ENCODE results near the gene SLC43A1. TPM values are rescaled to one million over a fixed set of nuclear protein-coding genes. Genes with fewer than 3 reads are reported as not detected.

The SLC43A1 gene
- total RNA-seq, 1 experiment from 2014 or later: 10.1 TPM

DNA sequence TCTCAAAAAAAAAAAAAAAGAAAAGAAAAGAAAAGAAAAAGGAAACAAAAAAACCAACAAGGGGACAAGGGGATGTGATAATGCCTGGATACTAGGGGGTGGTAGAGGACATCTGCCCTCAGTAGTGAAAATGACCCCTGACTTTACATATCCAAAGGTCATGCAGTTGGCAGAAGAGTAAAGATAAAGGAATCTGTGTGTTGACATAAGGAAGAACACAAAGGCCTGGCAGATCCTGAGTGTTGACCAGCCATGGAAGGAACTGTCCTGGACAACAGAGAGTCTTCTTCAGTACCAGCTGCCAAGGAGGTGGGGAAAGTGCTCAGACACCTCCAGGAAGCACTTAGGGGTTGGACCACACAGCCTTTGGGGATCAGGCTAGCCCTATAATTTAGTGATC is 12.6 kb downstream of the SLC43A1 start:
- in situ Hi-C loops (cut with HindIII; ENCODE audit: low pct_unique_long_range_greater_than_20kb, low sequenced_read_pairs): no loop called here
- DNase-seq (ENCODE audit: low read depth, low spot score): no peak

DNA sequence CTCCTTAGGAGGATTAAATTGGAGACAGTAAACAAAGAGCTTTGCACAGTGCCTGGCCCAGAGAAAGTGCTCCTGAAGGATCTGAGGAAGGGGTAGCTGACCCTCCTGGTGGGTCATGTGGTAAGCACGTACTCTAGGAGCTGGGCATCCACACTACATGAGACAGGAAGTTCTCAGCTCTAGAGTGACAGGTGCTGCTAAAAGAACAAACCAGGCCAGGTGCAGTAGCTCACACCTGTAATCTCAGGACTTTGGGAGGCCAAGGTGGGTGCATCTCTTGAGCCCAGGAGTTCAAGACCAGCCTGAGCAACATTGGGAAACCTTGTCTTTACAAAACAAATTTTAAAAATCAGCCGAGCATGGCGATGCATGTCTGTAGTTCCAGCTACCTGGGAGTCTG is 13.1 kb downstream of the SLC43A1 start:
- DNase-seq (ENCODE audit: low read depth, low spot score): no peak
- in situ Hi-C loops (cut with HindIII; ENCODE audit: low pct_unique_long_range_greater_than_20kb, low sequenced_read_pairs): no loop called here

DNA sequence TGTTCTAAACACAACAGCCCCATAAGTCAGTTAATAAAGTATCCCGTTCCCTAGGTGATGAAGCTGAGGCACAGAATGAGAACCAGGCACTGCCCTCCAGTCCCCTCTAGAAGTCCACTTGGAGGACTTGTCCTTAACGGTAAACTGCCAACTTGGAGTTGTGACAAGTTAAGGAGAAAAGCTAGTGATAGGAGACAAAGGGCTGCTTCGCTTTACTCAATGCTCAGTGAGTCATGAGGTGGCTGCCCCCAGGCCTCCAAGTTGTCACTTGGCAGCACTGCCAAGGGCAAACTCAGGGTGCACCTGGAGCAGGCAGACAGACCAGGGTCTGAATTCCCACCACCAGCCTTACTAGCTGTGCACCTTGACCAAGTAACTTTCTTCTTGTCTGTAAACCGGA is 13.5 kb downstream of the SLC43A1 start:
- DNase-seq (ENCODE audit: low read depth, low spot score): no peak

DNA sequence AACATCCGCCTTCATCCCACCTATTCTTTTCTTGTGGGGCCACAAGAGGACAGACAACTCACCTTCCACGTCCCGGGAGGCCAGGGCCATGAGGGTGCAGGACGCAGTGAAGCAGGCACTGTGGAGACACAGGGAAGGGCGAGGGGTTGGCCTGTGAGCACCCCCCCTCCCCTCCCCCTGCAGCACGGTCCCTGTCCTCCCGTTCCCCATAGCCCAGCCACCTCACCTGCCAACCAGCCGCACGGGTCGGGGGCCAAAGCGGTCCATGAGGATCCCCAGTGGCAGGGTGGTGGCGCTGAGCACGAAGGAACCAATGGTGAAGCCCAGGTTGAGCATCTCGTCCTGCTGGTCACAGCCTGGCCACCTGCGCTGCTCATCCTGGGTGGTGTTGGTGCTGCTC is 14.6 kb downstream of the SLC43A1 start:
- no peak for DNase-seq (ENCODE audit: low read depth, low spot score)
- in situ Hi-C loops (cut with HindIII; ENCODE audit: low pct_unique_long_range_greater_than_20kb, low sequenced_read_pairs): no loop called here

More for the DNA sequence above, 13.5 kb downstream of the SLC43A1 start:
- in situ Hi-C loops (cut with HindIII; ENCODE audit: low pct_unique_long_range_greater_than_20kb, low sequenced_read_pairs): no loop called here

DNA sequence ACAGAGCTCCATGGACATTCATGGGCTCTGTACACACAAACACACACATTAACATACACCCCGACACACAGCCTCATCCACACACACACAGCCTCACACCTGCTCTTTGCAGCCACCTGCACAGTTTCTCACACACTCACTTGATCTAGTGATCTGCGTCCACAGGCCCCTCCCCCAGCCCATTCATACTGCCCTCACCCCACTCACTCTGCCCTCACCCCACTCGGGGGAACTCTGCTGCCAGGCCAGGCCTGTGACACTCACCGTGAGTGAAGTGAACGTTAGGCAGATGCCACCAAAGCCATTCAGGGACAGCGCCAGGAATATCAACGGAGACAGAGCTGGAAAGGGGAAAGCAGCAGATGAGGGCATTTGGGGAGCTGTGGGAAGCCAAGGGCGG is 15.0 kb downstream of the SLC43A1 start:
- in situ Hi-C loops (cut with HindIII; ENCODE audit: low pct_unique_long_range_greater_than_20kb, low sequenced_read_pairs): no loop called here
- no peak for DNase-seq (ENCODE audit: low read depth, low spot score)

DNA sequence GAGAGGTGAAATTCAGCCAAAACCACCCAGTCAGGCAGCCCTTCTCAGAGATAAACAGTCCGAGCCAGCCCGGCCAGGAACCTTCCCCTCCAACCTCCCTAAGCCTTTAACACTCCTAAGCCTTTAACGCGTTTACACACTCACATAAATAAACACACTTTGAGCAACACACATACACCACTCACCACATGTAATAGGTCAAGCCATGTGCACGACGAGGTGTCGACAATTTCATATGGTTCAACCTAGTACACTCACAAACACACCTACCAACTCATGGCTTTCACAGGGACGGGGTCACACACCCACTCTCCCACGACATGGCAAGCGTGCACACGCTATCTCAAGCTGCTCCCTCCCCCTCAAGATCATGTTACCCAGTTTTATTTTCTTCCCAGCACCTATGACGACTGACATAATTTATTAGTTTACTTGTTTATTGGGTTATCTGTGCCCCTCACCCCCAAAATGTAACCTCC is 15.5 kb downstream of the SLC43A1 start:
- no peak for DNase-seq (ENCODE audit: low read depth, low spot score)
- in situ Hi-C loops (cut with HindIII; ENCODE audit: low pct_unique_long_range_greater_than_20kb, low sequenced_read_pairs): no loop called here

DNA sequence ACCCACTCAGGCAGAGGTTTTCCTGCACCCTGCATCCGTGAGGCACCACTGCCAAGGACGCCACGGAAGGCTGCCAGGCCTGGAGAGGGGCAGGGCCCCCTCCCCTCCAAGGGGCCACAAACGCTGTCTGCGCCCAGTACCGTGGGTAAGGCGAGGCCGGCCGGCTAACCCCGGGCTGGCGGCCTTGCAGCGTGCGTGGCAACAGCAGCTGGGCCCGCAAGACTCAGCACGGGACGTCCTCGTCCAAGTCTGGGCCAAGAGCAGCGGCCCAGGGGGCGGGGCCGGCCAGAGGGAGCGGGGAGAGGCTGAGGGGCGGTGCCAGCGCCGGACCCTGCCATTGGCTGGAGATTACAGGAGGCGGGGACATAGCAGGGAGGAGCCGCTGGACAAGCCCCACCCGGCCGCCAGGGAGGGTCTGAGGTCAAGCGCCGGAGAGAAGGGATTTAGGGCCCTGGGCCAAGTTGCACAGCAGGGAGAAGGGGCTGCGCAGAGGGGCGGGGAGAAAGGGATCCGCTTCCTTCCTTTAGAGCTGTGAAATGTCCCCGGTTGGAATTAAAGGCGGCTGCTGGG is 16.0 kb downstream of the SLC43A1 start:
- in situ Hi-C loops (cut with HindIII; ENCODE audit: low pct_unique_long_range_greater_than_20kb, low sequenced_read_pairs): no loop called here
- DNase-seq (ENCODE audit: low read depth, low spot score): peak; percentile 80

DNA sequence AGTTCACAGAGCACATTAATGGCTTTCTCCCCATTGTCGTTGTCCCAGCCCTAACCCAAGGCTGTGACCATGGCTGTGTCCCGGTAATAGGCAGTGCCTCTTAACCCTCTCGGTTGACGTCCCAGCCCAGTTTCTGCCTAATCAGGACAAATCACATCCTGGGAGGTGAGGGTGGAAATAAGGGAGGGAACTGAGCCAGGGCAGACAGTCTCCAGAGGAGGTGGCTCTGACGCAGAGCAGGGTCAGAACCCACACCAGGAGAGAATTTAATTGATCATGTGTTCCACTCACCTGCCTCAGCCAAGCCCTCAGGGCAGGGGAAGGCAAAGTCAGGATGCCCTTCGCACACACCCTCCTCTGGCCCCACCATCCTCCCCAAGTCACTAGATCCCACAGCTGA is 17.0 kb downstream of the SLC43A1 start:
- no peak for DNase-seq (ENCODE audit: low read depth, low spot score)
- in situ Hi-C loops (cut with HindIII; ENCODE audit: low pct_unique_long_range_greater_than_20kb, low sequenced_read_pairs): no loop called here

DNA sequence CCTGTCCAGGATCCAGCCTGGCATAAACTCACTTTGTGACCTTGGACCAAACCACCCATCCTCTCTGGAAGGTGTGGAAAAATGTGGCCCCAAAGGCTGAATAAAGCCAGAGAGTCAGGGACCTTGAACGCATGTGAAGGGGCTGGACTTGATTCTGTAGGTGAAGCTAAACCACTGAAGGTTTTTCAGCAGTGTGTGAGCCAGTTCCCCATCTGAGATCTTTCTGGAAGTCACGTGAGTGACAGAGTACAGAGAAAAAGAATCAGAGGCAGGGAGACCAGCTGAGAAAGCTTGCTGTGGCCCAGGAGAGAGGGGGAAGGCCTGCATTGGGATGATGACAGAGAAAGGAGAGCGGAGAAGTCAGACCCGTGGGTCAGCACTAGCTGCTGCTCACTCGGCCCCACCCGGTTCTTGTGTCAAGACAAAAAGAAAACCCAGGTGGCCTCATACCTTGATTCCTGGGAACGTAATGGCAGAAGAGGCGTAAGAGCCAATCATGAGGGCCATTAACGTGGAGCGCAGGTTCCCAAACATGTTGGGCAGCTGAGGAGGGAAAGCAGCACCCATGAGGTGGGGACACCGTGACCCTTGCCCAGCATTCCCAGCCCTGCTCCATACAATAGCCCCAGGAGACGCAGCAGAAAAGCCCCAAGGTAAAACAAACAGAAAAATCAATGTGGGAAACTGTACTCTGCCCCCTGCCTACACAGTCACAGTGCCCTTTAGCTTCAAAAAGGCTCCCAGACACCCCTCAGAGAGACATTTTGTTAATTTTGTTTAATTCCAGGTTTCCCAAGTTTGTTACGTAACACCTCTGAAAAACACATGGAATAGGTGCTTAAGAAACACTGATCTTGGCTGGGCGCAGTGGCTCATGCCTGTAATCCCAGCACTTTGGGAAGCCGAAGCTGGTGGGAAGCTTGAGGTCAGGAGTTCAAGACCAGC is 17.9 kb downstream of the SLC43A1 start:
- DNase-seq (ENCODE audit: low read depth, low spot score): no peak
- in situ Hi-C loops (cut with HindIII; ENCODE audit: low pct_unique_long_range_greater_than_20kb, low sequenced_read_pairs): no loop called here

DNA sequence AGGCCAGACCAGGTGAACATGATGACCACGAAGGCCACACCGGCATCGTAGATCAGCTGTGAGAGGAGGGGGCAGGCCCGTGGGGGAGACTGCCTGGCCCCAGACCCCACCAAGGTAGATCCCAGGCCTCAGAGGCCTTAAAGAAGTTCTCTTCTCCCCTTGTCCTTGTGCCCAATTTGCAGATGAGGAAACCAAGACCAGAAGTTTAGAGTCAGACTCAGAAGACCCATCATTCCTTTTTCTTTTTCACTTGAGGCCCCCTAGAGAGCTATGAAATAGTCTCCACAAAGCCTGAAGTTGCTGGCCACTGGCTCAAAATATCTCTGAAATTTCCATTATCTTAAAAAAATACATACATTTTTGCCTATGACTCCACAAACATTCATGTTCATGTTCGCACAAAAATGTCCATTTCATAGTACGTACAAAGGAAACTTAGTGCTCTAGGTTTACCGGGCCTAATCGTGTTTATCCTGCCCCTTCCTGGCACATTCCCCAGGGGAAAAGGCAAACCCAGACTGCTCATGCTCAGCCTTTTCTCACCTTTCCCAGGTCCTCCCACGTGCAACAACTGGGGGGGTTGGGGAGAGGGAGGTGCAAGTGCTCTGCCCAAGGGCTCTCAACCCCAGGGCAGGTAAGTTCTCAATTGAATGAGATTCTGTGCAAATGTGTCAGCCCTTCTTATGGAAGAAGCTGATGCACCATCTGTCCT is 19.2 kb downstream of the SLC43A1 start:
- in situ Hi-C loops (cut with HindIII; ENCODE audit: low pct_unique_long_range_greater_than_20kb, low sequenced_read_pairs): no loop called here

DNA sequence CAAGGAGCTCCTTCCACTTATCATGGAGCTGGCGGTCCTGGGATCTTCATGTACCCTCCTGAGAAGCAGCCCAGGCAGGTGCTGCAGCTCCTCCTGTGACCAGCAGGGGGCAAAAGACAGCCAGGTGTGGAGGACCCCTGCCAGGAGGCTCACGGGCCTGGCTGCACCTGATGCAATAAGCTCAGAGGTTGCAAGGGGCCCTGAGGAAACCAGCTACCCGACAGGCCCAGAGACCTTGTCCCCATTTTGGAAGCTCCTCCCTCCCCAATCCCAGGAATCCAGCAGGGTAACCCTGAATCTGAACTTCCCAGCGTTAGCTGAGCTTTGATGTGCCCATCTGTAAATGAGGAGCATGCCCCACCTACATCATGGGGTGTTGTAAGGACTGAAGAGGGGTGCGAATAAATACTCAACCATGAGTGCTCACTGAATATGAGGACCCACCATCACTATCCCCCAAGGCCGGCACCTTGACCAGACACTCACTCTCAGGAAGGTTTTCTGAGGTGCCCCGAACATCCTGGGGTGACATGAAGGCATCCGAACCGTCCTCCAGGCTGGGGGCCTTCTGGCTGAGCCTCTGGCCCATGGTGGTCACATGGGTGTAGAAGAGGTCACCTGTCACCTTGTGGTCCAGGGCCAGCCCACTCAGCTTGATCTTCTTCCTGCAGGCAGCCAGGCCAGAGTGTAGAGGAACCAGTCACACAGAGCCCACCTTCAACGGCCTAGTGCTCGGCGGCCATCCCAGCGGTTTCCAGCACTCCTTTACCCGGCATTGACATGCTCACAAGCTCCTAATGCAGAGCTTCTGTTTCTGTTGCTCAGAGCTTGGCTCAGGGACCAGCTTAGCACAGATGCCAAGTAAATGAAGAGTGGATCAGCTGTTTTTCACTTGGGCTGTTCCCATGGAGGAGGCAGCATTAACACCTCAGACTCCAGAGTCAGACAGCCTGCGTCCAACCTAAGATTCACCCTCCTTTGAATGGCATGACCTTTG is 21.7 kb downstream of the SLC43A1 start:
- peak; percentile 57 for DNase-seq (ENCODE audit: low read depth, low spot score)
- in situ Hi-C loops (cut with HindIII; ENCODE audit: low pct_unique_long_range_greater_than_20kb, low sequenced_read_pairs): no loop called here

More for the DNA sequence above, 19.2 kb downstream of the SLC43A1 start:
- no peak for DNase-seq (ENCODE audit: low read depth, low spot score)

DNA sequence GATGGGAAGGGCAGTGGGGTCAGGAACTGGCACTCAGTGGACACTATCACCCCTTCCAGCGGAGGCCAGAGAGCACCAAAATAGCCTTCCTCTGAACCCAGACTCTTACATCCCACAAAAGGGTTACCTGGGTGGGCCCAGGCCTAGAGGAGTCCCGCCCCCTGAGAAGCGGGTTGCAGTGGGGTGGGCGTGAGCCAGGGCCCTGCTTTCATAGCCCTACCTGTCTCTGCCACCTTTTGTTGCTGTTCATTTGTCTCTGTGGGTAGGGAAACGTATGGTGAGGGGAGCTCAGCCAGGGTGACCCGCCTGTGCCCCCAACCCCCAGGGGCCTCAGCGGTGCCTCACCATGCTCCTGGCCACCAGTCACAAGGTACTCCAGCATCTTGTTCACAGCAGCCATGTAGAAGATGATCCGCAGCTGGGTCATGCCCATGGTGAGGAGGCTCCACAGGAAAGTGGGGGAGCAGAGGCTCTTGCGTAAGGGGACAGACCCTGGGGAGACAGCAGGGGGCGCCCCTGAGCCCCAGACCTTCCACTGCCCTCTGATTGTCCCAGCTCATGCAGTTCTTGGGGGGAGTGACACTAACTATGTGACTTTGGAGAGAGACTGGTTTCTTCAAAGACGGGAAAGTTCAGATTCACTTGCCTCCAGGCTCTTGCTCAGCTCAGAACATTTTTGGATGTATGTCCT is 24.0 kb downstream of the SLC43A1 start:
- in situ Hi-C loops (cut with HindIII; ENCODE audit: low pct_unique_long_range_greater_than_20kb, low sequenced_read_pairs): no loop called here
- DNase-seq (ENCODE audit: low read depth, low spot score): peak; percentile 49

DNA sequence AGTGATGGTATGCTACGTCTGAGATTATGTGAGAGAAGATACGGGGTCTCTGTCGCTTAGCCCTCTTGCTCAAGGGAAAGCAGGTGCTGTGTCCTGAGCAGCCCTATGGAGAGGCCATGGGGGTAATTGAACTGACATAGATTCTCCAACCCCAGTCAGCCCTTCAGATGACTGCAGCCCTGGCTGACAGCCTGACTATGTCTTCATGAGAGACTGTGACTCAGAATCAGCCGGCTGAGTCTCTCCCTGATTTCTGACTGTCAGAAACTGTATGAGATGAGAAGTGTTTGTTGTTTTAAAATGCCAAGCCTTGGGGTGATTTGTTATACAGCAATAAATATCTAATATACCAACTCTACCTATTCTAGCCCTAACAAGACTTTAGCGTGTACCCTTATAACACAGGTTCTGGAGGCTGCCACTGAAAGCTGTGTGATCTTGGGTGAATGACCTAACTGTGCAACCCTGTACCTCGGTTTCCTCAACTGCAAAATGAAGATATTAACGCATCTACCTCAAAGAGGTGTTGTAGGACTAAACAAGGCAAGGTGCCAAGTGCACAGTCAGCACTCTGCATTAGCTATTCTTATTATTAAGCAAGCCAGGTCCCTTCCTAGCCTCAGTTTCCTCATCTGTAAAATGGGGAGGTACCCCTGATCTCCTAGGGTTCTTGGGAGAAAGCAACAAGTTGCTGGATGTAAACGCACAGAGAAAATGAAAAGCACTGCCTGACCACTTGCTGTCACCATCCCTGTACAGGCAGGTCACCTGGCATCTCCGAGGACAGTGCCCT is 24.9 kb downstream of the SLC43A1 start:
- peak; percentile 29 for DNase-seq (ENCODE audit: low read depth, low spot score)
- in situ Hi-C loops (cut with HindIII; ENCODE audit: low pct_unique_long_range_greater_than_20kb, low sequenced_read_pairs): no loop called here

DNA sequence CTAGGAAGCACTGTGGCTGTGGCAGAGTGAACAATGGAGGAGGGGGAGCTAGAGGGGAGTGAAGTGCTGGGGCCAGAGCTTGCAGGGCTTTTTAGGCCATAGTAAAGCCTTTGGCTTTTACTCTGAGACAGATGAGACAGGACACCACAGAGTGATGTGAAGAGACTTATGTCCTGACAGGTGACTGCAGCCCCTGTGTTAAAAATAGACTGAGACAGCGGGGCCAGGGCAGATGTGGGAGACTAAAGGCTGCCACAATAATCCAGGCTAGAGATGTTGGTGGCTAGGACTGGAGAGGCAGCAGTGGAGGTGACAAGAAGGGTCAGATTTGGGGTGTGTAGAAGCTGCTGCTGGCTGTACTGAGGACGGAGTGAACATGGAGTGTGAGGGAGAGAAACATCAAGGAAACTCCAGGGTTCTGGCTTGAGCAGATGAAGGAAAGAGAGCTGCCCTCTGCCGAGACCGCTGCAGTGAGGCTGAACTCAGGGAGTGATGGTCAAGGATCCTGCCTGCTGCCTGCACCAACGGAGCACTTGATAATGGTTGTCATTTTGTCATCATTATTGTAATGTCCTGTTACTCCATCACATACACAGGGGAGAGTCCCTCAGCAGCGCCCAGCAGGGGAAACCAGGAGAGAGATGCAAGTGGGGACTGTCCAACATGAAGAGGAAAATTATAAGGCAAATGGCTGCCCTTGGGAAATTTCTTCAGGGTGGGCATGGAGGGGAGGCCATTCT is 27.4 kb downstream of the SLC43A1 start:
- in situ Hi-C loops (cut with HindIII; ENCODE audit: low pct_unique_long_range_greater_than_20kb, low sequenced_read_pairs): no loop called here
- no peak for DNase-seq (ENCODE audit: low read depth, low spot score)

DNA sequence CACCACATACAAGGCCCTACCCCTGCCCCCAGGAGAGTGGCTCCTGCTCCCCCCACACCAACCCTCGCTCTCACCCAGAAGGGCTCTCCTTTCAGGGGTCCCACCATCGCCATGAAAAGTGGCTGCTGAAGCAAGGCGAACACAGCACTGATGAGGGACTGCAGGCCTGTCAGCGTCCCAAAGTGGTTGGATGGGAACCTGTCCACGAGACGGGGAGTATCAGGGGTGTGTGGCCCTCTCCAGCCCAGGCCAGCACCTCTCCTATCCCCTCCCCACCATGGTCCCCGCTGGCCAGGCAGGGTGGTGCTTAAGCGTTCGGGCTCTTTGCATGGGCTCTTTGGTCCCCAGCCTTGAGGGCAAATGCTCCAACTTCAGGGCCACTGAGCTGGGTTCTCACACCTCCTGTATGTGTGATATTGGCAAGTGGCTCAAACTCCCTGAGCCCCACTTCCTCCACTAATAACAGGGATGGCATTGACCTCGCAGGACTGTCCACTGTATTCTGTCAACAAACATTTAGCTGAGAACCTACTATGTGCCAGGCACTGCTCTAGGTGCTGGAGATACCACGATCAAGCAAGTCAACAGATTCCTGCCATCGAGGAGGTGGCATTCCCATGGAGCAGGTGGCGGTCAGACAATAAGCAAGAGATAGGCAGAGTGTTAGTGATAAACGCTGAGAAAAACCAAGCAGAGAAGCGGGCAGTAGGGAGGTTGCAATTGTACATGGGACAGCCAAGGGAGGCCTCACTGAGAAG is 28.3 kb downstream of the SLC43A1 start:
- DNase-seq (ENCODE audit: low read depth, low spot score): no peak
- in situ Hi-C loops (cut with HindIII; ENCODE audit: low pct_unique_long_range_greater_than_20kb, low sequenced_read_pairs): no loop called here
